HG03280 (cell line): ENCODE measurements around the gene CCDC112.
A peak's percentile ranks its signal among the peaks of the same experiment; 100 is the strongest.
"Not testable (repeated sequence)": the region's sequence is repeated elsewhere in the genome, so short reads cannot be mapped to it uniquely, and the experiment has no call there.

Experiments
- ATAC-seq: cut with Tn5 transposase; IDR thresholded peaks from one replicate; pipeline ENCODE4 v1.9.1; 2021; ENCODE audit warnings: mild to moderate bottlenecking, moderate library complexity; ENCODE audit not compliant: unreplicated experiment

CCDC112 gene

DNA sequence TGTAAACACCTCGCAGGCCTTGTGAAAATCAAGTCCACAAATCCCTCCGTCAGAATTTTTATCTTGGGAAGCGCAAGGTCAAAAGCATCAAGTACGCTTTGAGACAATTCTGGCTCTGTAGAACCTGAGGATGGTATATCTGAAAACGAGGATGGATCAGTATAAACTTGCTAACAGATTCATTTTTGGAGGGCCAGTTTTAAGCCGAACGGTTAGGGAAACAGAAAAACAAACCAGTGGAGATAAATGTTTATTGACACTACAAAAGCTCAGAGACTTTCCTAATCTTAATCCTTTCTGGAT is 33.4 kb downstream of the CCDC112 start:
- no peak for ATAC-seq

DNA sequence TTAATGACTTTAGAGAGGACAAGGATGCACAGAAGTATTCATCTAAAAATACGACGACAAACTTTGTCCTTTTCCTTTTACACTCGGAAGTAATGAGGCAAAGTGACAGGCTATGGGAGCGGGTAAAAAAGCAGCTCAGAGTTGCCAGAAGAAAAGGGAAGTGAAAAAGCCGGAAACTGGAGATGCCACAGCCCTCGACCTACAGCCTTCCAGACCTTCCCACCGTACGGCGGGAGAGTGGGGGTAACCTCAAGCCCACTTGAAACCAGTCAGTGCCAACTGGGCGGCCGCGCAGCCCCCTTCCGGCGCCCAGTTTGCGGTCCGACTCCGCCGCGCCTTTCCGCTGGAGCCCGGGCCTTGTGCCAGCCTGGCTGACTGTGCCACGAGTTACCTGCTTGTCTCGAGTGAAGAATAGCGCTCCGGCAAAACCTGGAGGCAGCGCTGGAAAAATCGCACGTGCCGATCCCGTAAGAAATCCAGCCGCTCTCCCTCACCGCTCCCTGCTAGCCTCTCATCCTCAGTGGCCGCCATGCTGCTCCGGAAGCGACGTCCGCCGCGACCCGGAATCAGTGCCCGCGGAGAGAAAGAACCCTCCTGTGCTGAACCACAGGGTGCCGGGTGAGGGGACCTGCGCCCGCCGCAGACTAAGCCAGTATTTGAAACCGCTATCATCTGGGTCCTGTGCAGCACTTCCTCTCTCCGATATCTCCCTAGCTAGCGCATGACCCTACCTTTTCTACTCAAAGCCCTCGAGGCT is 34.0 kb downstream of the CCDC112 start, which contains the start of gene PGGT1B:
Gene PGGT1B (minus strand): TSS at position 557 of the 757 bp plus-strand sequence. CDS start 26 bp downstream, at position 531.
- peak; percentile 83 for ATAC-seq

DNA sequence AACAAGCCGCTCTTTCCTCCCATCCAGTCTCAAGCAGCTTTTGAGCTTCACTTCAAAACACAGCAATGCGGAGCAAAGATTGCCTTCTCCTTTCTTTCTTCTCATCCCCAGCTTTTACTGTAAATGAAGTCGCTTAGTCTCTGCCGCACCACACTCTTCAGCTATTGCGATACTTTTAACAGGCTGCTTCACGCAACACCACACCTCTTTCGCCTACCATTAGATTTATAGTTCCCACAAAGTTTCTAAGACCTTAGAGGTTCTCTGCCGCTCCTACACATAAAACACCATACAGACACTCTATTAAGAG is 34.5 kb downstream of the CCDC112 start:
- peak; percentile 43 for ATAC-seq

DNA sequence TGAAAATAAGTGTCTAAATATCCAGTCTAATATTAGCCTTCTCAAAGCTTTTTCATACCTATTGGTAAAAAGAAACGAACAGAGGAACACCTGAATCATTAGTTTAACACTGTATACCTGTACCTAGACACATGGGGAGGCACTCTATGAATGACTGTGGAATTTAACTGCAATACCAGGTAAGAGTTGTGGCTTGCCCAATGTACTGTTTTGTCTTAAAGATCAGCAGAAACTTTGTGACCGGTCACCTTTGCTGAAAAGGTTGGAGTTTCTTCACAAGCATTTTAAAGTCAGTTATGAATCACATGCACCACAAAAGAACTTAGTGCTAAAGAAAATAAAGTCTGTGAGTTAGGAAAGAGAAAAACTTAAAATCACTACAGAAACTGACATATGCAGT is 36.2 kb downstream of the CCDC112 start:
- no peak for ATAC-seq

DNA sequence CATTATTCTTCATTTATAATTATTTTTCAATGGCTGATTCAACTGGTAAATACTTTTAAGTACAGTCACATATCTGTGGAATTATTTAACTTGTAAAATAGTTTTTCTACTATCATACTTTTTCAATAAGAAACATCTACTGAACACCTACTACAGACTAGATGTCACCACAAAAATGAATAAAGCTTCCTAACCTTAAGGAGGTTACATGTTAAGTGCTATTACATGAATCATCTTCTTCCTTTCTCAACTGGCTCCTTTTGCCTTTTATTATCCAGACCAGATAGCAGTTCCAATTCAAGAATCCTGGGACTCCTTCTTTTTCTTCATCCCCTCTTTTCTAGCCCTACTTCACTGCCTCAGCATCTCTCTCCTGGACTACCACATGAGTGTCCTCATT is 38.5 kb downstream of the CCDC112 start:
- ATAC-seq: no peak

DNA sequence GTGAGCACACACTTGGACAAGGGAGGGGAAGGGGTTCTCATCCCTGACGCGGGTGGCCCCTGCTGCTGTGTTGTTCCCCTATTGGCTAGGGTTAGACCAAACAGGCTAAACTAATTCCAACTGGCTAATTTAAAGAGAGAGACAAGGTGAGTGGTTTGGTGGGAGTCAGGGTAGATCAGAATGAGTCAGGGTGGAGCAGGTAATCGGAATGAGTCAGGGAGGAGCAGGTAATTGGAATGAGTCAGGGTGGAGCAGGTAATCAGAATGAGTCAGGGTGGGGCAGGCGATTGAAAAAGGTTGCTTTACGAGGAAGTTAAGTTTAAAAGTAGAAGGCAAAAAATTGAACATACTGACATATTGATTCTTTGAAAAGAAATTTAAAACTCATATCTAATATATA is 47.1 kb downstream of the CCDC112 start:
- ATAC-seq: not testable (repeated sequence)

DNA sequence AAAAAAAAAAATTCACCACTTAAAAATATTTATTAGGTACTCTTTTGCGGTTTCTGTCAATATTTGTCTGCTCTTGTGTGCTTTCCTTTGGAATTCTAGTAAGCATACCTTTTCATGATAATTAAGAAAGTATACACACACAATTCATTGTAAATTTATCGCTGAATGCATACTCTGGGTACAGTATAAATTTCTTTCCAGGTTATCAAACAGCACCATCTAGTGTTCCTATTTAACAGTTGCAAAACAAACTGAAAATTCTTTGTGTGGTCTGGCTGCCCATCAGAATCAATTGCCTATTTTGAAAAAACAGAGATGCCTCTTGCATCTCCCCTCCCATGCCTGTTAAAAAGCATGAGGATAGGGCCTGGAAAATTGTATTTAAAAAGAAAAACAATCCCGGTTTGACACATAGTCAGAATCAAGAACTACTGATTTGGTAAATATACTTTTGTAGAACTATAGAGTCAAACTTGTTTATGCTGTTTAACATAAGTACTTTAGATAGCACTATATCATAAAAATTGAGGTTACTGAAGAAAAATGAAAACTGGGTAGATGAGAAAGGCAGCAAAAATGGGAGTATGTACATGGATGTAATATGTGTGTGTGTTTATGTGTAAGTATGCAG is 50.0 kb downstream of the CCDC112 start:
- ATAC-seq: peak; percentile 48

DNA sequence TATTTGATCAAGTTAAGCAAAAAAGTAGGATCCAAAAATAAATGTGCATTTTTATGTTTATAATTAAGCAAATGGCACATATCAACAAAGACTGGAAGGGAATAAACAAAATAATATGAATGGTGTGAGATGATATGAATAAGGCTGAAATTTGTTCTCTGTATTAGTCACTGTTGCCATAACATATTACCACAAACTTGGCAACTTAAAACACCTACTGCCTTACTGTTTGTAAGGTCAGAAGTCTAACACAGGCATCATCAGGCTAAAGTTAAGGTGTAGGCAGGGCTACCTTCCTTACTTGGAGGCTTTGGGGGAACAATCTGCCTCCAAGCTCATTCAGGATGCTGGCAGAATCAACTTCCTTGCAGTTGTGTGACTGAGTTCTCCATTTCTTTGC is 53.0 kb downstream of the CCDC112 start:
- peak; percentile 84 for ATAC-seq

DNA sequence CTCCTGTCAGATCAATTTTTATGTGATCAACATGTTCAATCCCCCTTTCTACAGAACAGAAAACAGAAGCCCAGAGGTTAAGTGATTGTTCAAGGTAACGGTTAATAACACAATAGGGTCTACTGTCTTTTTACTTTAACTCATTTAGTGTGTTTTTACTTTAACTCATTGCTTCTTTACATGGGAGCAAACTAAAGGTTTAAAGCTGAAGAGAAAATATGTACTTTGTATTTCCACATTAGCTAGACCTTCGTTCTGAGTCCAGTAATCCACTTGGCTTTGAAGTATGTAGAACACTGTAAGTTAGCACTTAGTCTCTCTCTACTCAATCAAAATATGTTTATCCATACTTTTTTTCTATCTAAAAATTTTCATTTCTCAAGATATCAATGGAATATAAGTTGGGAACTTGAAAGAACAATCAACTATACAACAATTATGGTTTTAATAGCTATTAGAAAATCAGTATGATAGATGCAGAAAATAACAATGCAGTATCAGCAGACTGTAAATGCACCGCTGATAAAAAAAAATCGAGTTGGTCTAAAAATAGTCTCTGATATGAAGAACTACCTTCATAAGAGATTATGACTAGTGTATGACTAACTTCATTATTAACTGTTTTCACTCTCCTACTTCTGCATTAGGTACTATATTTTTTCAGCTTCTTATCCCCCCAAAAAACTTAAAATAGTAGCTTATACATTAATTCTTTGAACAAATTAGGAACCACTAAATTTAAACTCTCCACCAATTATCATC is 54.4 kb downstream of the CCDC112 start:
- no peak for ATAC-seq

DNA sequence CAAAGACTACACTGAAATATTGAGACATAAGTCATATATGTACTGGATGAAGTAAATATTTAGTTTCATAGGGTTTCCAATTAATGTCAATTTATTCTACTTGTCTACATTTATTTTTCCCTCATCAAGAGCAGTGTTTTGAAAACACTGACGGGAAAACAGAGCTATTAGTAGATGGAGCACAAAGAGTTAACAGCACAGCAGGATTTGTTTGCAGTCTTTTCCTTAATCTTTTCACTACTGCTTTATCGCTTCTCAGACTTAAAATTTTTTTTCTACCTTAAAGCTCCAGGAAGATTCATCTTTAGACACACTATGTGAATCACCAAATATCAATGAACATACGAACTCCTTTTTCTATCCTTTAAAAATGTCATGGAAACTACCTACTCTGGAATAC is 59.4 kb downstream of the CCDC112 start:
- ATAC-seq: no peak

DNA sequence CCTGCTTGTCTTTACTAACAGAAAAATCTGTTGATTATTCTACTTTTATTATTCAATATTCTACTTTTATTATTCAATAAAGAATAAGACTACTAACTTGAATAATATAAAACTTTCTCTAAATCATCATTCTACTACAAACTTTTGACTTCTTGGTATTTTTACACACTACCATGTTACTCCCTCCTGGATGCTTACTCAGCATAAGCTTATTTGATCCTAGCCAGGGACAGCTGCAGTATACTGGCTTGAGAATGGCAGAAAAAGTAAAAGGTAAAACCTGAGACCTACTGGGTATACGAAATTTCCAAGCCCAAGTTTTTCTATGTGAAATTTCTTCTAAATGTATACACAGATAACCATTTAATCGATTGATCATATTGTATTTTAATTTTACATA is 59.9 kb downstream of the CCDC112 start:
- ATAC-seq: no peak

DNA sequence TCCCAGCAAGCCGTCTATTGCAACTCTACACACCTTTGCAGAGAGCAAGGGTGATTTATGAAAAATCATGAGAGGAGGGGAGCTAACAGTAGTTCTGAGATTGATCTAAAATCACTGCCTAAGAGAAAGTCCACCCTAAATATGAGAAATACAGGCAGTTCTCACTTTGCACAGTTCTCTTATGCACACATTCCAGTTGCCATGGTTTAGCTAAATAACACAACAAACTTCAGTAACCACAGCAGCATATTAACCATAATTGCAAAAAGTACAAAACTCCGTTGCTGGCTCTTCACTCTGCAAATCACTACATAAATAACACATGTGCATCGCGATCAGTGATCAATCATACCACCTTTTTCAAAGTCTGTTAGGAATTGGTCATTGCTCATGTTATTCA is 64.9 kb downstream of the CCDC112 start:
- no peak for ATAC-seq

DNA sequence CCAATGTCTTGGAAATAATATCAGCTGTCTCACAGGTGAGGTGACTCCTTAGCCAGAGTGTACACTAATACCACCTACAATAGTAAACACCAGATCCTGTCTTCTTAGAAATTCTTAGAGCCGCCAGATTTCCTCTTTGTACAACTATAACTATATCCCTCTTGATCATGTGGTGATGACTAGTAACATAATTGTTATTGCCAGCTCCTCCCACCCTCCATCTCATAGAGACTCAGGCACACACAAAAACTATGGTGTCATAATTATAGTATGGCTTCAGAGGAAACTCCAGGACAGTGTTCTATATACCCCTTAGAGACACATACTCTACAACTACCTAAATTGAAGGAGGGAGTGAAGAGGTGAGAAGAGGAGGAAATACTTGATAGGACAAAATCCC is 66.8 kb downstream of the CCDC112 start:
- no peak for ATAC-seq

DNA sequence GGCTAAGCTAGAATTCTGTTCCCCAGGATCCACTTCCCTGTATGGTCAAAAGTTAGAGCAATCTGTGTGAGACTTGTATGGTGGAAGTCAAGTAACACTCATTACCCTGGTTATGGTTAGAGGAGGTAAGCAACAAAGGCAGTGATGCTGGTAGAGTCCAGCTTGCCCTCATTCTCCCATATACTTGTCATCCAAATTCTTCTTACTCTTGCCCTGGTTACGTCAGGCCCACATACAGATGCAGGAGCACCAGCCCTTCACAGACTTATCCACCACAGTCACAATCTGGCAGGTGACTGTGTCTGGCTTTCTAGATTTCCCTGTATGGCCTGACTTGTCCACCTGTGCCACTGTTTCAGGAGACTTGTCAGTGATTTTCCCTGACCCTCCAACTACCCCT is 69.2 kb downstream of the CCDC112 start:
- no peak for ATAC-seq
